Activated B cell treated with CpG ODN at 0.5 μM for 24 hours (primary cell): ENCODE results near the gene PLEKHM3. TPM values are rescaled to one million over a fixed set of nuclear protein-coding genes. Genes with fewer than 3 reads are reported as not detected.

Experiments
- ATAC-seq: fragments of 200-7000 bp; cut with Tn5 transposase; one replicate; pipeline ENCODE4 v1.10.0; 2021; ENCODE audit warnings: low read depth, mild to moderate bottlenecking, moderate library complexity
- CTCF ChIA-PET: fragments of 350-600 bp; sonication (Branson Sonifier 250); formaldehyde crosslinking; loops from one replicate; lab custom pipeline; 2021; ENCODE audit warnings: antibody characterized with exemption; lab: Charles Lee
- POLR2A ChIA-PET: fragments of 350-600 bp; sonication (Branson Sonifier 250); formaldehyde crosslinking; loops from one replicate; lab custom pipeline; 2021; ENCODE audit warnings: antibody characterized with exemption; lab: Charles Lee
- DNase-seq: peaks from one replicate; pipeline ENCODE4 v3.0.0; 2022
- H3K27ac Mint-ChIP-seq: one replicate; pipeline ENCODE4 v1.8.0; 2020; ENCODE audit warnings: mixed read lengths
- H3K27me3 Mint-ChIP-seq: one replicate; pipeline ENCODE4 v1.8.0; 2021; ENCODE audit warnings: mixed read lengths
- H3K36me3 Mint-ChIP-seq: one replicate; pipeline ENCODE4 v1.8.0; 2021; ENCODE audit warnings: low read depth, mixed read lengths
- H3K4me1 Mint-ChIP-seq: one replicate; pipeline ENCODE4 v1.8.0; 2021; ENCODE audit warnings: mixed read lengths
- H3K4me3 Mint-ChIP-seq: one replicate; pipeline ENCODE4 v1.8.0; 2020; ENCODE audit warnings: mild to moderate bottlenecking, mixed read lengths
- H3K9me3 Mint-ChIP-seq: one replicate; pipeline ENCODE4 v1.8.0; 2020; ENCODE audit warnings: mixed read lengths
- intact Hi-C: fragments of 100-400 bp; cut with micrococcal nuclease; formaldehyde crosslinking; loops from one replicate; pipeline ENCODE4 v1.15.1; 2024
- total RNA-seq: library from RNA; stranded (reverse); gene quantifications from 2 replicates; pipeline ENCODE4 v1.2.3, GENCODE V29; 2022
- TF ChIP-seq, protein P1 (sequence below): fragments of 200-600 bp; IDR thresholded peaks from one replicate; pipeline ENCODE4 v1.8.0; 2022; ENCODE audit warnings: antibody characterized with exemption, mild to moderate bottlenecking

PLEKHM3 gene
- total RNA-seq, 1 donor from 2014 or later, result 12.0 TPM

DNA sequence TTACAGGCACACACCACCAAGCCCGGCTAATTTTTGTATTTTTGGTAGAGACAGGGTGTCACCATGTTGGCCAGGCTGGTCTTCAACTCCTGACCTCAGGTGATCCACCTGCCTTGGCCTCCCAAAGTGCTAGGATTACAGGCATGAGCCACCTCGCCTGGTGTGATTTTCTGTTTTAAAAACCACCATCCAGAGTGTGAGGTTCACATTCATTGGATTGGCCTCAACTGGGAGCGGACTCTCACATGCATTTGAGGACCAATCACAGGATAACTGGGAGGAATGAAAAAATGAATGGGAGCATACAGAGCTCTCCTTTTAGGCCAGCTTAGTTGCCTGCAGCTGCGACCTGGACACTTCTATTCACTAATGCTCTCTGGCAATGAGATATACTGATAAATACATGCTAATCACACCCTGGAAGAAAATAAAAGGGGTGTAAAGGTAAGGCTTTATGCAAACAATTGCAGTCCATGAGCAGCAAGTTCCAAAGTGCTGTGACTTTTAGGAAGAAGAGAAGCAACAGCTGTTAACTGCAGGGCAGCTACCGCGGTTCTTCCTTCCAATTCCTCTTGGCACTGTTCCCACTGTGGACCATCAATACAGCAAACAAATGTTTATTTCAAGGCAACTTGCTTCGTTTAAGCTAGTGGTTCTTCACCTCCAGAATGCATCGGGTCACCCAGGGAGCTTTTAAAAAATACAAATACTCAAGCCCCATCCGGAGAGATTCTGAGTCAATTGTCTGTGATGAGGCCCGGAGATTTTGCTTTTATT lies 206.1 kb downstream of the PLEKHM3 start:
- CTCF ChIA-PET, result no interaction called here
- ATAC-seq, result no peak
- H3K36me3 Mint-ChIP-seq, result peaks cover 16% of the 10 kb centered on the region
- intact Hi-C loops, result no loop called here
- no peak overlapping the region for H3K4me3 Mint-ChIP-seq
- DNase-seq, result no peak
- POLR2A ChIA-PET, result no interaction called here
- H3K4me1 Mint-ChIP-seq, result no peaks in the 10 kb centered on the region
- TF ChIP-seq, protein P1, sequence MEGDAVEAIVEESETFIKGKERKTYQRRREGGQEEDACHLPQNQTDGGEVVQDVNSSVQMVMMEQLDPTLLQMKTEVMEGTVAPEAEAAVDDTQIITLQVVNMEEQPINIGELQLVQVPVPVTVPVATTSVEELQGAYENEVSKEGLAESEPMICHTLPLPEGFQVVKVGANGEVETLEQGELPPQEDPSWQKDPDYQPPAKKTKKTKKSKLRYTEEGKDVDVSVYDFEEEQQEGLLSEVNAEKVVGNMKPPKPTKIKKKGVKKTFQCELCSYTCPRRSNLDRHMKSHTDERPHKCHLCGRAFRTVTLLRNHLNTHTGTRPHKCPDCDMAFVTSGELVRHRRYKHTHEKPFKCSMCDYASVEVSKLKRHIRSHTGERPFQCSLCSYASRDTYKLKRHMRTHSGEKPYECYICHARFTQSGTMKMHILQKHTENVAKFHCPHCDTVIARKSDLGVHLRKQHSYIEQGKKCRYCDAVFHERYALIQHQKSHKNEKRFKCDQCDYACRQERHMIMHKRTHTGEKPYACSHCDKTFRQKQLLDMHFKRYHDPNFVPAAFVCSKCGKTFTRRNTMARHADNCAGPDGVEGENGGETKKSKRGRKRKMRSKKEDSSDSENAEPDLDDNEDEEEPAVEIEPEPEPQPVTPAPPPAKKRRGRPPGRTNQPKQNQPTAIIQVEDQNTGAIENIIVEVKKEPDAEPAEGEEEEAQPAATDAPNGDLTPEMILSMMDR, result no peak
- H3K9me3 Mint-ChIP-seq, result no peaks in the 10 kb centered on the region
- H3K27me3 Mint-ChIP-seq, result no peaks in the 10 kb centered on the region
- no peak overlapping the region for H3K27ac Mint-ChIP-seq

DNA sequence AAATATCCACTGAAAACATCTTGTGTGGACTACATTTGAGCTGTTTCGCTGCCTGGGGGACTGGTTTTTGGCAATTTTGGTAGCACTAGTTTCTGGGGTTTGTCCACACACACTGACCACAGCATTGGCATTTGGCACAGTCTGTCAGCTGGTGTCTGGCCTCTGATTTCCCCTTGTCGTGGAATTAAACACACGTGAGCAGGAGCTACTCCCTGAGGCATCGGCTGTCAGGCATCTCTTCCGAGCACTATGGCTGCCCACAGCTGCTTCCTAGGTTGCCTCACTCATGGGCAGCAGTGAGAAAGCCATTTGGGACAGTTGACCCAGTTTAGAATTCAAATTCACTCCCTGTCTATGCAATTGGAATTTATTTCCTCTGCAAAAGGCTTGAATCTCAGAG lies 208.8 kb downstream of the PLEKHM3 start:
- H3K27me3 Mint-ChIP-seq, result no peaks in the 10 kb centered on the region
- H3K9me3 Mint-ChIP-seq, result no peaks in the 10 kb centered on the region

DNA sequence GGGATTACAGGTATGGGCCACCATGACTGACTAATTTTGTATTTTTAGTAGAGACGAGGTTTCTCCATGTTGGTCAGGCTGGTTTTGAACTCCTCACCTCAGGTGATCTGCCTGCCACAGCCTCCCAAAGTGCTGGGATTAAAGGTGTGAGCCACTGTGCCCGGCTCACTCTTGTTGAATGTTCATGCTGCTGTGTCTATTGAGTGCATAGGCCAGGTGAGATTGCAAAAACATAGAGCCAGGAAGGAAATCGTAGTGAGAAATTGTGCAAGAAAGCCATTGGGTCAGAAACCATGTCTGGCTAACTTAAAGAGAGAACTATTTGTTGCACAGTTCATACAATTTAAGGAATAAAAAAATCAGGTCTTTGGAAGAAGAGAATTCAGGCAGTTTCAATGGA lies 210.1 kb downstream of the PLEKHM3 start:
- ChIA-PET POLR2A (no interaction called here), CTCF (no interaction called here)
- H3K27me3 Mint-ChIP-seq, result no peaks in the 10 kb centered on the region
- no peak overlapping the region for H3K27ac Mint-ChIP-seq
- DNase-seq, result no peak
- H3K36me3 Mint-ChIP-seq, result no peaks in the 10 kb centered on the region
- no peak for ATAC-seq
- no peaks in the 10 kb centered on the region for H3K4me1 Mint-ChIP-seq
- intact Hi-C loops, result no loop called here
- H3K9me3 Mint-ChIP-seq, result no peaks in the 10 kb centered on the region
- H3K4me3 Mint-ChIP-seq, result no peak overlapping the region
- TF ChIP-seq, protein P1, result no peak

More for the DNA sequence above, 208.8 kb downstream of the PLEKHM3 start:
- DNase-seq, result no peak
- Mint-ChIP-seq H3K4me3 (no peak overlapping the region), H3K4me1 (no peaks in the 10 kb centered on the region), H3K36me3 (peaks cover 2% of the 10 kb centered on the region), H3K27ac (no peak overlapping the region)
- CTCF ChIA-PET, result no interaction called here
- POLR2A ChIA-PET, result no interaction called here
- TF ChIP-seq, protein P1, result no peak
- no peak for ATAC-seq
- intact Hi-C loops, result no loop called here

DNA sequence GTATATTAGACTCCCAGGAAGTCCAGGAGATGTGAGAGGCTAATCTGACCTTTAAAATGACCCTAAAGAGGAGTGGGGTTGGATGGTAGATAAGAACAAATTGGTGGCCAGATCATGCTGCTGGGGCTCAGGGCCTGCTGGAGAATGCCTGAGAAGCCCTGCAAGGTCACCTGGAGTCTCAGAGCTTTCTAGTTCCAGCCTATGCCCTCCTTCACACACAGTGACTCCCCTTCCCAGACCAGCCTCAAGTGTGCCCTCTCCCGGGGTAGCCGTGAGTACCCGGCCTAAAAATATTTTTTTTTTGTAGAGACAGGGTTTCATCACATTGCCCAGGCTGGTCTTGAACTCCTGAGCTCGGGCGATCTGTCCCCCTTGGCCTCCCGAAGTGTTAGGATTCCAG lies 211.4 kb downstream of the PLEKHM3 start:
- CTCF ChIA-PET, result interaction anchor here (0.9 kb wide), 1 partner anchor 238 kb away, joined by 4 read pairs; no protein-coding TSS in a partner anchor
- no peaks in the 10 kb centered on the region for H3K27me3 Mint-ChIP-seq
- no peak for ATAC-seq

More for the DNA sequence above, 211.4 kb downstream of the PLEKHM3 start:
- DNase-seq, result no peak
- Mint-ChIP-seq H3K27ac (no peak overlapping the region), H3K4me1 (no peaks in the 10 kb centered on the region), H3K36me3 (no peaks in the 10 kb centered on the region), H3K9me3 (no peaks in the 10 kb centered on the region), H3K4me3 (no peak overlapping the region)
- TF ChIP-seq, protein P1, result no peak
- POLR2A ChIA-PET, result interaction anchor here (0.7 kb wide), 1 partner anchor 35 kb away, joined by 4 read pairs; no protein-coding TSS in a partner anchor
- intact Hi-C loops, result no loop called here
